ENCODE measurements around the gene MUC4.

DNA sequence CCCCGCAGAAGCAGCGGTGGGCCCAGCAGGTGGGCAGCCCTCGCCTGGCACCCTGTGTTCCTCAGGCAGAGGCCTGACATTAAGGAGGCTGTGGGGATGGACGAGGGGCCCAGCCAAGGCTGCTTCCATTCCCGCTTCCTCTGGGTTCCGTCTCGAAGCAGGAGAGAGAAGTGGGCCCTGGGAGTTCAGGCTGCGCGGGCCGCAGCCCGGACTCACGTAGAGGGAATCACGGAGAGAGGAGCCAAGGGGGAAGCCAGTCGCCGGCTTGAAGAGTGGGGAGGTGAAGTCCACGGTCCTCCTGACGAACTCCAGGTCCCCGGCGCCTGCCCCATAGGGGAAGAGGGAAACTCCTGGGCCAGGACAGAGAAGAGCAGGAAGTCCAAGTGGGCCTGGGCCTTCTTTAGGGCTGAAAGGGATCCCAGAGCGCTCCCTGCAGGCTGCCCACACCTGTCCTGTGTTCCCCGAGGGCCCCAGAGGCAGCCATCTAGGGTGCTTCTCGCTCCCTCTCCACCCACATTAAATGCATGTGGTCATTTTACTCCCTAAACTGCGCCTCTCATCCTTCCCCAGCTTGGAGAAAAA lies 37.7 kb downstream of the MUC4 start:
- TF ChIP-seq, protein P1, sequence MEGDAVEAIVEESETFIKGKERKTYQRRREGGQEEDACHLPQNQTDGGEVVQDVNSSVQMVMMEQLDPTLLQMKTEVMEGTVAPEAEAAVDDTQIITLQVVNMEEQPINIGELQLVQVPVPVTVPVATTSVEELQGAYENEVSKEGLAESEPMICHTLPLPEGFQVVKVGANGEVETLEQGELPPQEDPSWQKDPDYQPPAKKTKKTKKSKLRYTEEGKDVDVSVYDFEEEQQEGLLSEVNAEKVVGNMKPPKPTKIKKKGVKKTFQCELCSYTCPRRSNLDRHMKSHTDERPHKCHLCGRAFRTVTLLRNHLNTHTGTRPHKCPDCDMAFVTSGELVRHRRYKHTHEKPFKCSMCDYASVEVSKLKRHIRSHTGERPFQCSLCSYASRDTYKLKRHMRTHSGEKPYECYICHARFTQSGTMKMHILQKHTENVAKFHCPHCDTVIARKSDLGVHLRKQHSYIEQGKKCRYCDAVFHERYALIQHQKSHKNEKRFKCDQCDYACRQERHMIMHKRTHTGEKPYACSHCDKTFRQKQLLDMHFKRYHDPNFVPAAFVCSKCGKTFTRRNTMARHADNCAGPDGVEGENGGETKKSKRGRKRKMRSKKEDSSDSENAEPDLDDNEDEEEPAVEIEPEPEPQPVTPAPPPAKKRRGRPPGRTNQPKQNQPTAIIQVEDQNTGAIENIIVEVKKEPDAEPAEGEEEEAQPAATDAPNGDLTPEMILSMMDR (IDR thresholded peaks at IDR 0.05) = no peak
- TF ChIP-seq POLR2AphosphoS5 (IDR thresholded peaks at IDR 0.05) = no peak
- TF ChIP-seq POLR2A (IDR thresholded peaks at IDR 0.05) = no peak
- no peak for TF ChIP-seq EP300 (IDR thresholded peaks at IDR 0.05)

All from gastroesophageal sphincter (tissue), 3 donors.